Muscle layer of duodenum (tissue), 2 donors: ENCODE data around the gene TIMM8B.
"Not testable (repeated sequence)": the region's sequence is repeated elsewhere in the genome, so short reads cannot be mapped to it uniquely, and the experiment has no call there.

Source experiments
- H3K27ac ChIP-seq: one replicate; pipeline ENCODE4 v1.7.0; 2013; ENCODE audit warnings: mild to moderate bottlenecking, low read length
- H3K27me3 ChIP-seq: one replicate; pipeline ENCODE4 v1.7.0; 2013; ENCODE audit warnings: low read depth, mild to moderate bottlenecking, control low read depth, low read length
- H3K36me3 ChIP-seq, 2 donors: one replicate each; pipeline ENCODE4 v1.7.0; 2013; ENCODE audit warnings: low read length in 2 of 2, control low read depth in 1 of 2, mild to moderate bottlenecking in 1 of 2; ENCODE audit not compliant: insufficient read depth in 2 of 2, control insufficient read depth in 1 of 2
- H3K4me1 ChIP-seq, 2 donors: one replicate each; pipeline ENCODE4 v1.7.0; 2013; ENCODE audit warnings: low read length in 2 of 2, mild to moderate bottlenecking in 2 of 2, control low read depth in 1 of 2, moderate library complexity in 1 of 2; ENCODE audit not compliant: insufficient read depth in 2 of 2, control insufficient read depth in 1 of 2
- H3K4me3 ChIP-seq, 2 donors: one replicate each; pipeline ENCODE4 v1.7.0; 2013; ENCODE audit warnings: low read length in 2 of 2, low read depth in 1 of 2, mild to moderate bottlenecking in 1 of 2
- H3K9me3 ChIP-seq, 2 donors: one replicate each; pipeline ENCODE4 v1.7.0; 2013; ENCODE audit warnings: low read length in 2 of 2, control low read depth in 1 of 2, mild to moderate bottlenecking in 1 of 2; ENCODE audit not compliant: control insufficient read depth in 1 of 2
- donor health status: healthy.

The TIMM8B gene

DNA sequence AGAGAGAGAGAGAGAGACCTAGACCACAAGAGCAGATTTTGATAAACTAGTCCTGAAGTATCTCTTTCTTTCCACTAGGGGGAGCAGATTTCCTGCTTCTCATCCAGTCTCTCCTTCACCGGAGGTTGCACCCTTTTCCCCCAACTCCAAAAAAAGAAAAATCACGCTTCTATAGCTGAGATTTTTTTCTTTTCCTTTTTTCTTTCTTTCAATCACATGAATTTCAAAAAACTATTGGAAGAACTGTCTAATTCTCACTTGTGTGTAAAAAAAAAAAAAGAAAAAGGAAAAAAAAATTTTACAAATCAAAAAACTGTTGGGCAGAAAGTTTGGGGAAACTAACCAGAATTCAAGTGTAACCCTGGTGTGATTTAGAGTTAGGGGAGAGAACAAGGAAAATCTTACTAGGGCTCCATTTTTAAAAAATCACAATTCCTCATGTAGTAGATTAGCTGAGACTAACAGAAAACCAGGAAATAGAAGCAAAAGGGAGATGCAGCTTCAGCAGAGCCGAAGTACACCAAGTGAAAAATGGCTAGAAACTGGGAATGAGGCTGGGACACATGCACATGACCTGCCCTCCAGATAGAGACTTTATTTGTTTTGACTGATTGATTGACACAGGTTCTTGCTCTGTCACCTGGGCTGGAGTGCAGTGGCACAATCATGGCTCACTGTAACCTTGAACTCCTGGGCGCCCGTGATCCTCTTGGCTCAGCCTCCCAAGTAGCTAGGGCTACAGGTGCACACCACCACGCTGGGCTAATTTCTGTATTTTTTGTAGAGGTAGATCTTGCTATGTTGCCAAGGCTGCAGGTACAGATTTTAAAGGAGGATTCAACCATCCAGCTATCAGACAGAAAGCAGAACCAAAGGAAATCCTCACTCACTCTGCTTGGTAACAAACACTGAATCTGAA, 27.2 kb upstream of the TIMM8B start:
- Histone ChIP-seq H3K4me3 (peak overlapping the region in 1 of 2 donors; percentile 26), H3K9me3 (no peaks in the 10 kb centered on the region), H3K27ac (no peak overlapping the region), H3K4me1 (no peaks in the 10 kb centered on the region), H3K27me3 (no peaks in the 10 kb centered on the region), H3K36me3 (no peaks in the 10 kb centered on the region)

DNA sequence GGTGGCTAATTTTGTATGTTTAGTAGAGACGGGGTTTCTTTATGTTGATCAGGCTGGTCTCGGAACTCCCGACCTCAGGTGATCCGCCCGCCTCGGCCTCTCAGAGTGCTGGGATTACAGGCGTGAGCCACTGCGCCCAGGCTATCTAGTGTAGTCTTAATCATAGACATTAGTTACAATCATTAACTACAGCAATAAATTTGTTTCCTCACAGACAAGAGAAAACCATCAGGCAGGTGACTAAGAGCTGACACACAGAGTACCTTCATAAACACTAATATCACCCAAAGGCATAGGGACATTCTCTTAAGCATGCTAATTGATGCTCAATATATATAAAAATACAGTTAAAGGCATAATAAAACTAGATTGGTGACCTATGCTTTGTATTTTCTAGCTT, 19.5 kb upstream of the TIMM8B start:
- H3K4me3 ChIP-seq, result no peak overlapping the region
- no peaks in the 10 kb centered on the region for H3K27me3 ChIP-seq
- H3K27ac ChIP-seq, result no peak overlapping the region

DNA sequence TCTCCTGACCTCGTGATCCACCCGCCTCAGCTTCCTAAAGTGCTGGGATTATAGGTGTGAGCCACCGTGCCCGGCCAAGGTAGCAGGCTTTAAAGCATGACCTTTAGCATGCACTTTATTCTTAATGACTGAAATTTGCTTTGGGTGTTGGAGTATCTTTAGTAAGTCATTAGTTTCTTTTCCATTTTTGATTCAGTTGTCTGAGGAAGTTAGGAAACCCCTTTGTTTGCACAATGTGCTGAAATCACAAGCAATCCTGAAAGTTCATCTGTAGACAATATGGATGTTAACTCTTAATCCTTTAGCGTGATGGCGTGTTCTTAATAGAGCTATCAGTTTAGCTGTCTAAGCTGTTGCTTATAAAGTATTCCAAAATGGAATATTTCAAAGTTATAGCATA, 16.9 kb upstream of the TIMM8B start:
- H3K4me1 ChIP-seq, result no peaks in the 10 kb centered on the region
- no peaks in the 10 kb centered on the region for H3K27me3 ChIP-seq
- H3K9me3 ChIP-seq, result no peaks in the 10 kb centered on the region
- H3K27ac ChIP-seq, result no peak overlapping the region
- peaks cover 0 to 8% of the 10 kb centered on the region in 2 donors for H3K36me3 ChIP-seq
- no peak overlapping the region for H3K4me3 ChIP-seq

More for the DNA sequence above, 19.5 kb upstream of the TIMM8B start:
- H3K4me1 ChIP-seq, result no peaks in the 10 kb centered on the region
- peaks cover 0 to 8% of the 10 kb centered on the region in 2 donors for H3K36me3 ChIP-seq
- no peaks in the 10 kb centered on the region for H3K9me3 ChIP-seq

DNA sequence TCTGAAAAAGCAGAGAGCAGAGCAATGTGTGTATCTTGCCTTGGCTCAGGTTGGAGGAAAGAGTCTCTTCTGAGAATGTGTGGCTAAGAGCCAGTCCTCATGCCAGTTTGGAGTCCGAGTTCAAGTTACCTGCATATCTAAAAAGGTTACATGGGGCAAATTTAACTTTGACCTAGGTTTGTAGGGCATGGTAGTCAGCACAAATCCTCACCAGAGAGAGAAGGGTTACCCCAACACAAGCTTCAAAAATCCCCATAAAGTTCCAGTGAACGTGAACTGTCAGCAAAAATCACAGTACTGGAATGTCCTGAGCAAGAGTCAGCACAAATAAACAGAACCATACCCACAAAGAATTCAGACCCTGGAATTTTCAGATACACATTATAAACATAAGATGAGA, 13.9 kb upstream of the TIMM8B start:
- no peak overlapping the region for H3K4me3 ChIP-seq

DNA sequence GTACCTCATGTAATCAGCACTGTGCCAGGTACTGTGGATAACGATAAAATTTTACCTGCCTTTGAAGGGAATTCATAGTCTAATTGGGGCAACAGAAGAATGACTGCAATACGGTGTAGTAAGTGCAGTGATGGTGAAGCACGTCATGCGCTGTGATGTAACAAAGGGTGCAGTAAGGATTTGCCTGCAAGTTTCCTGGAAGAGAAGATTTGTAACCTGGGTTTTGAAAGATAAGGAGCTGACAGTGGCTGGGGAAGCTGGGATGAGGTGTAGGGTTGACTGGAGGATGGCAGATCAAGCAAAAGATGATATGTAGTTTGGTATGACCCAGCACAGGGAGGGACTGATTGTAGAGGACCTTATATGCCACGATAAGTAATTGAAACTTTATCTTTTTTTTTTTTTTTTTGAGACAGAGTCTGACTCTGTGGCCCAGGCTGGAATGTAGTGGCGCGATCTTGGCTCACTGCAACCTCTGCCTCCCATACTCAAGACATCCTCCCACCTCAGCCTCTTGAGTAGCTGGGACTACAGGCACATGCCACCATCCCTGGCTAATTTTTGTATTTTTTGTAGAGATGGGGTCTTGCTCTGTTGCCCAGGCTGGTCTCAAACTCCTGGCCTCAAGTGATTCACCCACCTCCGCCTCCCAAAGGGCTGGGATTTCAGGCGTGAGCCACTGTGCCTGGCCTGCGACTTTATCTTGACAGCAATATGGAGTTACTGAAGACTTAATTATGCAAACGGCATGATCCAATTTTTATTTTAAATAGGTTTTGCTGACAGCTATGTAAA, 11.4 kb upstream of the TIMM8B start:
- H3K27ac ChIP-seq, result no peak overlapping the region
- H3K4me3 ChIP-seq, result no peak overlapping the region
- H3K27me3 ChIP-seq, result no peaks in the 10 kb centered on the region
- H3K36me3 ChIP-seq, result peaks cover 16 to 30% of the 10 kb centered on the region in 2 donors
- no peaks in the 10 kb centered on the region for H3K4me1 ChIP-seq
- no peaks in the 10 kb centered on the region for H3K9me3 ChIP-seq

More for the DNA sequence above, 13.9 kb upstream of the TIMM8B start:
- Histone ChIP-seq H3K4me1 (no peaks in the 10 kb centered on the region), H3K9me3 (no peaks in the 10 kb centered on the region), H3K27me3 (no peaks in the 10 kb centered on the region), H3K36me3 (peaks cover 13 to 16% of the 10 kb centered on the region in 2 donors), H3K27ac (no peak overlapping the region)

DNA sequence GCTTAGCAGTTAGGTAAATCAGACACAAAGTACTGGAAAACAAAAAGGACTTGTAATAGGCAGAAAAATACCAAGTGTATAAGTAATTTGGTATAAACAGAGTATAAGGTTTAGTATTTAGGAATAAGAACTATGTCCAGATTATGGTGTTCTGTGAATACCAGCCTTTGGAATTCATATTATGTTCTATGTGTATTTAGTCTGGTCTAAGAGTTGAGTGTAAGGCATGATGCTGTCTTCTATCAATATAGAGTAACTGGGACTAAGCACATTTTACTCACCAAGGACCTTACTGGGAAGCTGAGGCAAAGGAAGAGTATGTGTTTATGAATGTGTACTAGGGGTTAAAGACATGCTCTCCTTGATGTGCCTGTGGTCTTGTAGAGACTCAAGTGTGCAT, 9.6 kb upstream of the TIMM8B start:
- Histone ChIP-seq H3K36me3 (peaks cover 26 to 46% of the 10 kb centered on the region in 2 donors), H3K27me3 (no peaks in the 10 kb centered on the region), H3K4me3 (no peak overlapping the region), H3K4me1 (no peaks in the 10 kb centered on the region), H3K9me3 (no peaks in the 10 kb centered on the region), H3K27ac (no peak overlapping the region)

DNA sequence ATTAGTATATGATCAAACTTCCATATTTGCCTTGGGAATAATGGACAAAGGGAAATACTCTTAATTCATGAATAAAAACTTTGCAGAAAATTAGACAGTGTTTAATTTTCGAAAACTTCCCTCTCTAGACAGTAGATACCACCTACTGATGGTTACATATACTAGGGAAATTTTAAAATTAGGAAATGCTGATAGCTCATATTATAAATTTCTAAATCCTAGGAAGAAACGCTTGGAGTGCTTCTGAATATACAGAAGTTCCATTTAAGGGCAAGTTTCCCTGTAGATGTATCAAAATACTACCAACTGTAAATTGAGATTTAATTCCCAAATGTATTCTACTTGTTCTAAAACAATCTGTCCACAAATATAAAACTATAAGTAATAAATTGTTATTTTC, 8.7 kb upstream of the TIMM8B start:
- not testable (repeated sequence) for H3K27ac ChIP-seq, H3K9me3 ChIP-seq, H3K4me3 ChIP-seq, H3K27me3 ChIP-seq, H3K4me1 ChIP-seq
- peaks cover 30 to 54% of the 10 kb centered on the region in 2 donors for H3K36me3 ChIP-seq

DNA sequence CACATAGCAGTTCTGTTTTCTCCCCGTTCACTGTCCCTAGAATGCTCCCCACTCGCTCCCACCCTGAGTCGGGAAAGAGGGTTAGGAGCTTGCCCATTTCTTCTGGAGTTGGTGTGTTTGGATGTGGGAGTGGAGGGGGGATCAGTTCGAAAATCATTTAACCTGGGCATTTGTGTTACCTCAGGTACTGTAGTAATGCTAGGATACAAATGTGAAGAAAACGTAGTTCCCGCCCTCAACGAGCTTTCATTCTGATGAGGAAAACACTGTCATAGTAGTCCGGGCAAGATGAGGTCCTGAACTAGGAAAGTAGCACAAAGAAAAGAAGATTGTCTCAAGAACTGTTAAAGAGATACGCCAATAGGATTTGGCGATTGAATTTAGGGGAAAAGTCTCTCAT, 656 bp upstream of the TIMM8B start:
- Histone ChIP-seq H3K36me3 (peaks cover 49 to 69% of the 10 kb centered on the region in 2 donors), H3K27me3 (no peaks in the 10 kb centered on the region), H3K9me3 (no peaks in the 10 kb centered on the region), H3K4me1 (peaks cover 14 to 35% of the 10 kb centered on the region in 2 donors), H3K4me3 (peak overlapping the region; percentile 94 to 97), H3K27ac (peak overlapping the region; percentile 91)

DNA sequence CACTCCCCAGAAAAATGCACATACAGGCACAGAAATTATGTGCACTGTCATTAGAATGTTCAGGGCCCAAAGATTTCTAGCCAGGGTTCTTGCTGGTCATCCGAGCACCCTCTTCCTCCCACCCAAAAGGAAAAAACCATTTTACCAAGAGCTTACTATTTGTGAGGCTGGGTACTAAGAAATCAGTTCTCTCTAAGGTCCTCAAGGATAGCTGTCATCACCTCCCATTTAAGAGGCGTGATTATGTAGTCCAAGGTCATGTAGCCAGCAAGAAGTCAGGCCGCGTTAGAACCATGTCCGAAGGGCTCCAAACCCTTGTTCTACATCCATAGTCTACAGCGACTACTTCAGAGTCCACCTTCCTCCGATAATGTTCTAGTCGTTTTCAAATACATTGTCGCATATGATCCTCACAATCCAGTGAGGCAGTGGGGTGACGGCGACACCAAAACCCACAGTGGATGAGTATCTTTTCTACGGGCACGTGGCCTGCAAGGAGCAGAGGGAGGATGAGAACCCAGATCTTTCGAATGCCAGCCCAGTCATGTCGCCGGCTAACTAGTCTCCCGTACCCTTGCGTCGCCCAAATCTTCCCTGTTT, 634 bp downstream of the TIMM8B start:
- no peaks in the 10 kb centered on the region for H3K27me3 ChIP-seq
- peak overlapping the region; percentile 94 to 97 for H3K4me3 ChIP-seq
- peaks cover 14 to 35% of the 10 kb centered on the region in 2 donors for H3K4me1 ChIP-seq
- peak overlapping the region; percentile 91 for H3K27ac ChIP-seq
- peaks cover 48 to 69% of the 10 kb centered on the region in 2 donors for H3K36me3 ChIP-seq
- no peaks in the 10 kb centered on the region for H3K9me3 ChIP-seq

DNA sequence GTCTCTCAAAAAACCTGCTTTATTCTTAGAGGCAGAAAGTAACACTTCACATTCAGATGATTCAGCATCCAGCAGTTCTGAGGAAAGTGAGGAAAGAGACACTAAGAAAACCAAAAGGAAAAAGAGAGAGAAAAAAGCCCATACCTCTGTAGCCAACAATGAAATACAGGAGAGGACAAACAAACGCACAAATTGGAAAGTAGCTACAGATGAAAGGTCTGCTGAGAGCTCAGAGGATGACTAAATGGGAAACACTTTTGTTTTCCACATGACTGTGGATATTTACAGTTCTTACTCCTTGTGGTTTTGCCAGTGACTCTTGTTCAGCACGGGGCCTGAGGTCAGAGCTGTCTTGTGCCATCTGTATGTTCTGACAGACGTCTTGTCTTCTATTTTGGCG, 3.8 kb downstream of the TIMM8B start:
- H3K4me1 ChIP-seq, result peaks cover 10 to 12% of the 10 kb centered on the region in 2 donors
- H3K9me3 ChIP-seq, result no peaks in the 10 kb centered on the region
- H3K27ac ChIP-seq, result no peak overlapping the region
- H3K36me3 ChIP-seq, result peaks cover 51 to 67% of the 10 kb centered on the region in 2 donors
- no peaks in the 10 kb centered on the region for H3K27me3 ChIP-seq
- no peak overlapping the region for H3K4me3 ChIP-seq
